ENCODE data around the gene TBCD. TPM values are rescaled to one million over a fixed set of nuclear protein-coding genes. Genes with fewer than 3 reads are reported as not detected.

TBCD gene
- total RNA-seq, 5 donors from 2014 or later (not counting 1 experiment from before 2014, with no cell fraction given) = 94.4 to 262 (median 223) TPM

- Mint-ChIP-seq H3K4me1 (peaks cover 24 to 53% (median 39%) of the 10 kb centered on the region in 3 donors), H3K36me3 (peaks cover 34% of the 10 kb centered on the region), H3K9me3 (no peaks in the 10 kb centered on the region), H3K4me3 (no peak overlapping the region), H3K27ac (no peak overlapping the region), H3K27me3 (no peaks in the 10 kb centered on the region)
- 94% methylated on average over 19 of the region's 19 CpGs for WGBS (ENCODE audit: insufficient coverage)
- Histone ChIP-seq H3K4me1 (ENCODE audit: control insufficient read depth in 1 of 2, extremely low read depth in 1 of 2, insufficient read depth in 2 of 2, low read length in 2 of 2) (peaks cover 0 to 9% of the 10 kb centered on the region in 2 experiments), H3K36me3 (ENCODE audit: control insufficient read depth in 2 of 2, extremely low read depth in 1 of 2, insufficient read depth in 1 of 2, low read length in 1 of 2) (peaks cover 25 to 26% of the 10 kb centered on the region in 2 donors), H3K4me3 (ENCODE audit: control insufficient read depth in 1 of 2, extremely low read depth in 1 of 2, low read length in 1 of 2) (no peak overlapping the region), H3K27me3 (replicated peaks in 1 of 2; ENCODE audit: control insufficient read depth in 2 of 2, extremely low read depth in 1 of 2, insufficient read depth in 2 of 2, low read length in 1 of 2) (no peaks in the 10 kb centered on the region), H3K9me3 (no peaks in the 10 kb centered on the region), H3K27ac (ENCODE audit: low read length) (no peak overlapping the region)
- POLR2A ChIA-PET = no interaction called here
- no peak for ATAC-seq (replicated peaks in 1 of 4)
- CTCF ChIA-PET = no interaction called here
- no peak for DNase-seq
These were observed 123.6 kb downstream of the TBCD start for GRCh38 chr17:82875407-82875856.

- Mint-ChIP-seq H3K4me3 (no peak overlapping the region), H3K9me3 (no peaks in the 10 kb centered on the region), H3K27ac (no peak overlapping the region), H3K27me3 (no peaks in the 10 kb centered on the region), H3K36me3 (peaks cover 27% of the 10 kb centered on the region), H3K4me1 (peaks cover 30 to 56% (median 45%) of the 10 kb centered on the region in 3 donors)
- Histone ChIP-seq H3K36me3 (ENCODE audit: control insufficient read depth in 2 of 2, extremely low read depth in 1 of 2, insufficient read depth in 1 of 2, low read length in 1 of 2) (peaks cover 21 to 22% of the 10 kb centered on the region in 2 donors), H3K27ac (ENCODE audit: low read length) (no peak overlapping the region), H3K4me1 (ENCODE audit: control insufficient read depth in 1 of 2, extremely low read depth in 1 of 2, insufficient read depth in 2 of 2, low read length in 2 of 2) (peaks cover under 1 to 16% of the 10 kb centered on the region in 2 experiments), H3K9me3 (no peaks in the 10 kb centered on the region), H3K4me3 (ENCODE audit: control insufficient read depth in 1 of 2, extremely low read depth in 1 of 2, low read length in 1 of 2) (no peak overlapping the region), H3K27me3 (replicated peaks in 1 of 2; ENCODE audit: control insufficient read depth in 2 of 2, extremely low read depth in 1 of 2, insufficient read depth in 2 of 2, low read length in 1 of 2) (no peaks in the 10 kb centered on the region)
- ChIA-PET POLR2A (no interaction called here), CTCF (interaction anchor here in 1 of 2 donors (1.0 kb wide), 1 partner anchor 94 kb away, joined by 3 read pairs; no protein-coding TSS in a partner anchor)
- DNase-seq (no peak), ATAC-seq (replicated peaks in 1 of 4) (no peak)
- 84% methylated on average over 6 of the region's 18 CpGs for WGBS (ENCODE audit: insufficient coverage)
These were observed 124.3 kb downstream of the TBCD start for GRCh38 chr17:82876149-82876548.

GRCh38 chr17:82876602-82877379 is 124.9 kb downstream of the TBCD start:
- no peaks in the 10 kb centered on the region for H3K9me3 Mint-ChIP-seq
- ATAC-seq (replicated peaks in 1 of 4) (no peak), DNase-seq (no peak)
- H3K27ac Mint-ChIP-seq = peak overlapping the region in 1 of 2 donors; percentile 6
- H3K27me3 Mint-ChIP-seq = no peaks in the 10 kb centered on the region
- 86% methylated on average over 5 of the region's 14 CpGs for WGBS (ENCODE audit: insufficient coverage)
- ChIA-PET CTCF (interaction anchor here in 1 of 2 donors (0.7 to 1.0 kb wide), 2 partner anchors 9 to 95 kb away, joined by 3 read pairs; no protein-coding TSS in a partner anchor), POLR2A (no interaction called here)
- Histone ChIP-seq H3K4me3 (ENCODE audit: control insufficient read depth in 1 of 2, extremely low read depth in 1 of 2, low read length in 1 of 2) (no peak overlapping the region), H3K9me3 (no peaks in the 10 kb centered on the region), H3K36me3 (ENCODE audit: control insufficient read depth in 2 of 2, extremely low read depth in 1 of 2, insufficient read depth in 1 of 2, low read length in 1 of 2) (peaks cover 16 to 18% of the 10 kb centered on the region in 2 donors), H3K27me3 (replicated peaks in 1 of 2; ENCODE audit: control insufficient read depth in 2 of 2, extremely low read depth in 1 of 2, insufficient read depth in 2 of 2, low read length in 1 of 2) (no peaks in the 10 kb centered on the region), H3K27ac (ENCODE audit: low read length) (no peak overlapping the region), H3K4me1 (ENCODE audit: control insufficient read depth in 1 of 2, extremely low read depth in 1 of 2, insufficient read depth in 2 of 2, low read length in 2 of 2) (peaks cover 7 to 23% of the 10 kb centered on the region in 2 experiments)
- H3K4me3 Mint-ChIP-seq = no peak overlapping the region
- H3K36me3 Mint-ChIP-seq = peaks cover 25% of the 10 kb centered on the region
- H3K4me1 Mint-ChIP-seq = peaks cover 34 to 58% (median 50%) of the 10 kb centered on the region in 3 donors

- Histone ChIP-seq H3K4me3 (ENCODE audit: control insufficient read depth in 1 of 2, extremely low read depth in 1 of 2, low read length in 1 of 2) (no peak overlapping the region), H3K9me3 (no peaks in the 10 kb centered on the region), H3K27ac (ENCODE audit: low read length) (no peak overlapping the region), H3K36me3 (ENCODE audit: control insufficient read depth in 2 of 2, extremely low read depth in 1 of 2, insufficient read depth in 1 of 2, low read length in 1 of 2) (peaks cover 7 to 9% of the 10 kb centered on the region in 2 donors), H3K4me1 (ENCODE audit: control insufficient read depth in 1 of 2, extremely low read depth in 1 of 2, insufficient read depth in 2 of 2, low read length in 2 of 2) (peaks cover 24 to 40% of the 10 kb centered on the region in 2 experiments), H3K27me3 (replicated peaks in 1 of 2; ENCODE audit: control insufficient read depth in 2 of 2, extremely low read depth in 1 of 2, insufficient read depth in 2 of 2, low read length in 1 of 2) (no peaks in the 10 kb centered on the region)
- no peaks in the 10 kb centered on the region for H3K27me3 Mint-ChIP-seq
- CTCF ChIA-PET = no interaction called here
- no peaks in the 10 kb centered on the region for H3K9me3 Mint-ChIP-seq
- no peak for DNase-seq
- 10% methylated on average over 2 of the region's 9 CpGs for WGBS (ENCODE audit: insufficient coverage)
- peaks cover 22% of the 10 kb centered on the region for H3K36me3 Mint-ChIP-seq
- peak overlapping the region in 1 of 3 donors; percentile 24 for H3K4me3 Mint-ChIP-seq
- H3K4me1 Mint-ChIP-seq = peaks cover 52 to 70% (median 67%) of the 10 kb centered on the region in 3 donors
- peak overlapping the region in 1 of 2 donors; percentile 23 for H3K27ac Mint-ChIP-seq
- POLR2A ChIA-PET = interaction anchor here in 1 of 2 donors (0.7 kb wide), 1 partner anchor 162 kb away, joined by 4 read pairs; the partner anchor contains the start of gene FN3KRP
- ATAC-seq (replicated peaks in 1 of 4) = no peak
These were observed 126.7 kb downstream of the TBCD start for GRCh38 chr17:82878527-82878926.

- Histone ChIP-seq H3K4me1 (ENCODE audit: control insufficient read depth in 1 of 2, extremely low read depth in 1 of 2, insufficient read depth in 2 of 2, low read length in 2 of 2) (peaks cover 28 to 47% of the 10 kb centered on the region in 2 experiments), H3K4me3 (ENCODE audit: control insufficient read depth in 1 of 2, extremely low read depth in 1 of 2, low read length in 1 of 2) (no peak overlapping the region), H3K27me3 (replicated peaks in 1 of 2; ENCODE audit: control insufficient read depth in 2 of 2, extremely low read depth in 1 of 2, insufficient read depth in 2 of 2, low read length in 1 of 2) (no peaks in the 10 kb centered on the region), H3K27ac (ENCODE audit: low read length) (no peak overlapping the region), H3K9me3 (no peaks in the 10 kb centered on the region), H3K36me3 (ENCODE audit: control insufficient read depth in 2 of 2, extremely low read depth in 1 of 2, insufficient read depth in 1 of 2, low read length in 1 of 2) (peaks cover 6 to 7% of the 10 kb centered on the region in 2 donors)
- H3K4me3 Mint-ChIP-seq = peak overlapping the region in 1 of 3 donors; percentile 24
- peaks cover 22% of the 10 kb centered on the region for H3K36me3 Mint-ChIP-seq
- no peaks in the 10 kb centered on the region for H3K27me3 Mint-ChIP-seq
- H3K4me1 Mint-ChIP-seq = peaks cover 59 to 78% (median 75%) of the 10 kb centered on the region in 3 donors
- ATAC-seq (replicated peaks in 1 of 4) (no peak), DNase-seq (no peak)
- 97% methylated on average over 13 of the region's 15 CpGs for WGBS (ENCODE audit: insufficient coverage)
- ChIA-PET POLR2A (no interaction called here), CTCF (no interaction called here)
- peak overlapping the region in 1 of 2 donors; percentile 58 for H3K27ac Mint-ChIP-seq
- no peaks in the 10 kb centered on the region for H3K9me3 Mint-ChIP-seq
These were observed 127.4 kb downstream of the TBCD start for GRCh38 chr17:82879241-82879640.

GRCh38 chr17:82880620-82881323 is 128.9 kb downstream of the TBCD start:
- WGBS (ENCODE audit: insufficient coverage) = 96% methylated on average over 25 of the region's 25 CpGs
- POLR2A ChIA-PET = no interaction called here

More at GRCh38 chr17:82880620-82881323, 128.9 kb downstream of the TBCD start:
- CTCF ChIA-PET = no interaction called here
- H3K27me3 ChIP-seq (replicated peaks in 1 of 2; ENCODE audit: control insufficient read depth in 2 of 2, extremely low read depth in 1 of 2, insufficient read depth in 2 of 2, low read length in 1 of 2) = no peaks in the 10 kb centered on the region
- no peak for ATAC-seq (replicated peaks in 1 of 4)
- no peak for DNase-seq
- peaks cover 74 to 87% (median 86%) of the 10 kb centered on the region in 3 donors for H3K4me1 Mint-ChIP-seq
- no peak overlapping the region for H3K4me3 Mint-ChIP-seq
- H3K27me3 Mint-ChIP-seq = no peaks in the 10 kb centered on the region
- no peaks in the 10 kb centered on the region for H3K9me3 Mint-ChIP-seq
- no peaks in the 10 kb centered on the region for H3K9me3 ChIP-seq
- H3K27ac ChIP-seq (ENCODE audit: low read length) = no peak overlapping the region
- H3K36me3 Mint-ChIP-seq = peaks cover 16% of the 10 kb centered on the region
- H3K4me1 ChIP-seq (ENCODE audit: control insufficient read depth in 1 of 2, extremely low read depth in 1 of 2, insufficient read depth in 2 of 2, low read length in 2 of 2) = peaks cover 43 to 60% of the 10 kb centered on the region in 2 experiments
- H3K27ac Mint-ChIP-seq = peak overlapping the region; percentile 63 to 68
- peaks cover 0 to 2% of the 10 kb centered on the region in 2 donors for H3K36me3 ChIP-seq (ENCODE audit: control insufficient read depth in 2 of 2, extremely low read depth in 1 of 2, insufficient read depth in 1 of 2, low read length in 1 of 2)
- no peak overlapping the region for H3K4me3 ChIP-seq (ENCODE audit: control insufficient read depth in 1 of 2, extremely low read depth in 1 of 2, low read length in 1 of 2)
